ENCODE results near the gene DXO. TPM values are rescaled to one million over a fixed set of nuclear protein-coding genes. Genes with fewer than 3 reads are reported as not detected.
A peak's percentile ranks its signal among the peaks of the same experiment; 100 is the strongest.

DXO gene
- total and polyA plus RNA-seq, 2 of the 13 experiments (the other 11 are each of a cell fraction or from before 2014, with no cell fraction given), result 18.6 to 26.2 TPM

- TF ChIP-seq, protein P1, sequence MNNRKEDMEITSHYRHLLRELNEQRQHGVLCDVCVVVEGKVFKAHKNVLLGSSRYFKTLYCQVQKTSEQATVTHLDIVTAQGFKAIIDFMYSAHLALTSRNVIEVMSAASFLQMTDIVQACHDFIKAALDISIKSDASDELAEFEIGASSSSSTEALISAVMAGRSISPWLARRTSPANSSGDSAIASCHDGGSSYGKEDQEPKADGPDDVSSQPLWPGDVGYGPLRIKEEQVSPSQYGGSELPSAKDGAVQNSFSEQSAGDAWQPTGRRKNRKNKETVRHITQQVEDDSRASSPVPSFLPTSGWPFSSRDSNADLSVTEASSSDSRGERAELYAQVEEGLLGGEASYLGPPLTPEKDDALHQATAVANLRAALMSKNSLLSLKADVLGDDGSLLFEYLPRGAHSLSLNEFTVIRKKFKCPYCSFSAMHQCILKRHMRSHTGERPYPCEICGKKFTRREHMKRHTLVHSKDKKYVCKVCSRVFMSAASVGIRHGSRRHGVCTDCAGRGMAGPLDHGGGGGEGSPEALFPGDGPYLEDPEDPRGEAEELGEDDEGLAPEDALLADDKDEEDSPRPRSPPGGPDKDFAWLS (CRISPR knock-in tag; IDR thresholded peaks at IDR 0.05; ENCODE audit: borderline replicate concordance), result no peak
- TF ChIP-seq SMYD3 (CRISPR knock-in tag; IDR thresholded peaks at IDR 0.05), result no peak
- TF ChIP-seq ZKSCAN8 (CRISPR knock-in tag; IDR thresholded peaks at IDR 0.05; ENCODE audit: borderline replicate concordance), result no peak
- TF ChIP-seq ETV6 (CRISPR knock-in tag; conservative IDR thresholded peaks at IDR 0.05), result no peak
- no peak for TF ChIP-seq POLR2G (IDR thresholded peaks at IDR 0.05; ENCODE audit: low read depth, low read length)
- peak; percentile 82; the same call in 1 of the 2 replicates for TF ChIP-seq DNMT1 (CRISPR knock-in tag; IDR thresholded peaks at IDR 0.05)
- no peak for TF ChIP-seq ZBTB38 (CRISPR knock-in tag; IDR thresholded peaks at IDR 0.05)
- peak; percentile 95 for TF ChIP-seq PTBP1 (IDR thresholded peaks at IDR 0.05; ENCODE audit: low read depth, low read length, poor library complexity, severe bottlenecking)
- TF ChIP-seq, protein P2, sequence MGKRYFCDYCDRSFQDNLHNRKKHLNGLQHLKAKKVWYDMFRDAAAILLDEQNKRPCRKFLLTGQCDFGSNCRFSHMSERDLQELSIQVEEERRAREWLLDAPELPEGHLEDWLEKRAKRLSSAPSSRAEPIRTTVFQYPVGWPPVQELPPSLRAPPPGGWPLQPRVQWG (CRISPR knock-in tag; IDR thresholded peaks at IDR 0.05; ENCODE audit: borderline replicate concordance, low read depth), result 0 out of 2 replicates have a peak, but pooled peaks have one; percentile 46
- no peak for TF ChIP-seq HDAC6 (IDR thresholded peaks at IDR 0.05; ENCODE audit: low read depth, low read length)
- TF ChIP-seq HNRNPL (IDR thresholded peaks at IDR 0.05; ENCODE audit: low read depth, low read length), result no peak
- TF ChIP-seq ZNF496 (CRISPR knock-in tag; IDR thresholded peaks at IDR 0.05; ENCODE audit: insufficient replicate concordance), result no peak
- no peak for TF ChIP-seq TBL1XR1 (IDR thresholded peaks at IDR 0.05; ENCODE audit: borderline replicate concordance, low read length, partially characterized antibody)
- no peak for TF ChIP-seq ZNF484 (CRISPR knock-in tag; IDR thresholded peaks at IDR 0.05; ENCODE audit: borderline replicate concordance, low read depth)
- TF ChIP-seq FOXK1 (CRISPR knock-in tag; IDR thresholded peaks at IDR 0.05; ENCODE audit: borderline replicate concordance, low read depth), result no peak
- TF ChIP-seq RBM22 (optimal IDR thresholded peaks at IDR 0.05; ENCODE audit: low read length), result peak; percentile 45
- TF ChIP-seq IKZF1 (IDR thresholded peaks at IDR 0.05), result no peak
- peak; percentile 16; the same call in 1 of the 2 replicates for TF ChIP-seq ZNF576 (CRISPR knock-in tag; IDR thresholded peaks at IDR 0.05)
- TF ChIP-seq CCDC6 (CRISPR knock-in tag; IDR thresholded peaks at IDR 0.05), result no peak
- TF ChIP-seq, protein P3, sequence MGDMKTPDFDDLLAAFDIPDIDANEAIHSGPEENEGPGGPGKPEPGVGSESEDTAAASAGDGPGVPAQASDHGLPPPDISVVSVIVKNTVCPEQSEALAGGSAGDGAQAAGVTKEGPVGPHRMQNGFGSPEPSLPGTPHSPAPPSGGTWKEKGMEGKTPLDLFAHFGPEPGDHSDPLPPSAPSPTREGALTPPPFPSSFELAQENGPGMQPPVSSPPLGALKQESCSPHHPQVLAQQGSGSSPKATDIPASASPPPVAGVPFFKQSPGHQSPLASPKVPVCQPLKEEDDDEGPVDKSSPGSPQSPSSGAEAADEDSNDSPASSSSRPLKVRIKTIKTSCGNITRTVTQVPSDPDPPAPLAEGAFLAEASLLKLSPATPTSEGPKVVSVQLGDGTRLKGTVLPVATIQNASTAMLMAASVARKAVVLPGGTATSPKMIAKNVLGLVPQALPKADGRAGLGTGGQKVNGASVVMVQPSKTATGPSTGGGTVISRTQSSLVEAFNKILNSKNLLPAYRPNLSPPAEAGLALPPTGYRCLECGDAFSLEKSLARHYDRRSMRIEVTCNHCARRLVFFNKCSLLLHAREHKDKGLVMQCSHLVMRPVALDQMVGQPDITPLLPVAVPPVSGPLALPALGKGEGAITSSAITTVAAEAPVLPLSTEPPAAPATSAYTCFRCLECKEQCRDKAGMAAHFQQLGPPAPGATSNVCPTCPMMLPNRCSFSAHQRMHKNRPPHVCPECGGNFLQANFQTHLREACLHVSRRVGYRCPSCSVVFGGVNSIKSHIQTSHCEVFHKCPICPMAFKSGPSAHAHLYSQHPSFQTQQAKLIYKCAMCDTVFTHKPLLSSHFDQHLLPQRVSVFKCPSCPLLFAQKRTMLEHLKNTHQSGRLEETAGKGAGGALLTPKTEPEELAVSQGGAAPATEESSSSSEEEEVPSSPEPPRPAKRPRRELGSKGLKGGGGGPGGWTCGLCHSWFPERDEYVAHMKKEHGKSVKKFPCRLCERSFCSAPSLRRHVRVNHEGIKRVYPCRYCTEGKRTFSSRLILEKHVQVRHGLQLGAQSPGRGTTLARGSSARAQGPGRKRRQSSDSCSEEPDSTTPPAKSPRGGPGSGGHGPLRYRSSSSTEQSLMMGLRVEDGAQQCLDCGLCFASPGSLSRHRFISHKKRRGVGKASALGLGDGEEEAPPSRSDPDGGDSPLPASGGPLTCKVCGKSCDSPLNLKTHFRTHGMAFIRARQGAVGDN (CRISPR knock-in tag; IDR thresholded peaks at IDR 0.05), result no peak
- TF ChIP-seq, protein P4, sequence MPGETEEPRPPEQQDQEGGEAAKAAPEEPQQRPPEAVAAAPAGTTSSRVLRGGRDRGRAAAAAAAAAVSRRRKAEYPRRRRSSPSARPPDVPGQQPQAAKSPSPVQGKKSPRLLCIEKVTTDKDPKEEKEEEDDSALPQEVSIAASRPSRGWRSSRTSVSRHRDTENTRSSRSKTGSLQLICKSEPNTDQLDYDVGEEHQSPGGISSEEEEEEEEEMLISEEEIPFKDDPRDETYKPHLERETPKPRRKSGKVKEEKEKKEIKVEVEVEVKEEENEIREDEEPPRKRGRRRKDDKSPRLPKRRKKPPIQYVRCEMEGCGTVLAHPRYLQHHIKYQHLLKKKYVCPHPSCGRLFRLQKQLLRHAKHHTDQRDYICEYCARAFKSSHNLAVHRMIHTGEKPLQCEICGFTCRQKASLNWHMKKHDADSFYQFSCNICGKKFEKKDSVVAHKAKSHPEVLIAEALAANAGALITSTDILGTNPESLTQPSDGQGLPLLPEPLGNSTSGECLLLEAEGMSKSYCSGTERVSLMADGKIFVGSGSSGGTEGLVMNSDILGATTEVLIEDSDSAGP (CRISPR knock-in tag; IDR thresholded peaks at IDR 0.05; ENCODE audit: borderline replicate concordance), result no peak
These were observed 502 bp downstream of the DXO start (continued) for GRCh38 chr6:31971279-31971992.

Measured in HepG2 (cell line).